HG03457 (cell line): ENCODE data around the gene SAP30BP.

Experiments used
- ATAC-seq: cut with Tn5 transposase; IDR thresholded peaks from one replicate; pipeline ENCODE4 v1.9.1; 2021; ENCODE audit warnings: moderate number of reproducible peaks; ENCODE audit not compliant: unreplicated experiment

The SAP30BP gene

DNA sequence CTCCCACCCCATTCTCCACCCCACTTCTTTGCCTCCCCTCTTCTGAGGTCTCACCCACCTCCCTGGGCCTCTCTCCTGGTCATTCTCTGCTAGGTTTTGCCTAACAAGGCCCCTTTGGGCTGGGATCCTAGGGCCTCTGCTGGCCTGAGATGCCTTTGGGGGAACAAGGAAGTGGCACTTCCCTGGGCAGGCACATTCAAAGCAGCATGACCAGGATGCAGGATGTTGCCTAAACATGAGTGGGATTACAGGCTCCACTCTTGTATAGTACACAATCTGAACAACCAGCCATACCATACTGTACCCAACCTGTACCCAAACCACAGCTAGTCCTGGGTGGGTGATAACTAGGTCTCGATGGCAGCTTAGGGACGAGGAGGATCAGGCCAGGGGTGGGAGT is 88.9 kb downstream of the SAP30BP start:
- no peak for ATAC-seq

DNA sequence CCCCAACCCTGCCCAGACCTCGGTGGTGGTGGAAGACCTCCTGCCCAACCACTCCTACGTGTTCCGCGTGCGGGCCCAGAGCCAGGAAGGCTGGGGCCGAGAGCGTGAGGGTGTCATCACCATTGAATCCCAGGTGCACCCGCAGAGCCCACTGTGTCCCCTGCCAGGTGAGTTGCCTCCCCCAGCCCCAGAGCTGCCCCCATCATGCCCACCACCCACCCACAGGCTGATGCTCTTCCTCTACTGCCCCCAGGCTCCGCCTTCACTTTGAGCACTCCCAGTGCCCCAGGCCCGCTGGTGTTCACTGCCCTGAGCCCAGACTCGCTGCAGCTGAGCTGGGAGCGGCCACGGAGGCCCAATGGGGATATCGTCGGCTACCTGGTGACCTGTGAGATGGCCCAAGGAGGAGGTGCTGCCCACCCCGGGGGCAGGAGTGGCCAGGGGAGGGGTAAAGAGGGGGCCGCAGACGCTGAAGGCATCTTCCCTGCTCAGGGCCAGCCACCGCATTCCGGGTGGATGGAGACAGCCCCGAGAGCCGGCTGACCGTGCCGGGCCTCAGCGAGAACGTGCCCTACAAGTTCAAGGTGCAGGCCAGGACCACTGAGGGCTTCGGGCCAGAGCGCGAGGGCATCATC is 89.4 kb downstream of the SAP30BP start:
- no peak for ATAC-seq

- no peak for ATAC-seq
These were observed 90.0 kb downstream of the SAP30BP start for GRCh38 chr17:75757086-75757681.
